GM19193 (cell line): ENCODE results near the gene CCDC80.

Experiments used
- POLR2A ChIP-seq: IDR thresholded peaks from 4 replicates; pipeline ENCODE4 v1.6.1; 2011; ENCODE audit not compliant: insufficient read depth, insufficient read length; ENCODE audit errors: extremely low read depth

Gene CCDC80

GRCh38 chr3:112582244-112582874, 58.6 kb downstream of the CCDC80 start:
- TF ChIP-seq POLR2A: no peak

GRCh38 chr3:112579697-112580096, 61.2 kb downstream of the CCDC80 start:
- no peak for TF ChIP-seq POLR2A

GRCh38 chr3:112579232-112579631, 61.7 kb downstream of the CCDC80 start:
- no peak for TF ChIP-seq POLR2A

- TF ChIP-seq POLR2A: no peak
Measured at GRCh38 chr3:112572701-112573100, 68.2 kb downstream of the CCDC80 start.

- no peak for TF ChIP-seq POLR2A
Measured at GRCh38 chr3:112569265-112569664, 71.7 kb downstream of the CCDC80 start.

- TF ChIP-seq POLR2A: no peak
Measured at GRCh38 chr3:112568642-112569041, 72.3 kb downstream of the CCDC80 start.

- no peak for TF ChIP-seq POLR2A
Measured at GRCh38 chr3:112564940-112565305, 76.0 kb downstream of the CCDC80 start.

GRCh38 chr3:112561734-112562529, 79.0 kb downstream of the CCDC80 start, which contains the start of the genes ATG3 and SLC35A5:
Gene ATG3 (minus strand): TSS chr3:112561962. CDS start chr3:112561528, 434 bp downstream.
Gene SLC35A5 (plus strand): TSS chr3:112562045. CDS start chr3:112563404, 1,359 bp downstream.
- TF ChIP-seq POLR2A: peak; percentile 87

GRCh38 chr3:112561484-112561733, 79.5 kb downstream of the CCDC80 start:
- no peak for TF ChIP-seq POLR2A

GRCh38 chr3:112560721-112561483, 80.0 kb downstream of the CCDC80 start:
- TF ChIP-seq POLR2A: no peak

- TF ChIP-seq POLR2A: no peak
Measured at GRCh38 chr3:112560307-112560706, 80.6 kb downstream of the CCDC80 start.

GRCh38 chr3:112557976-112558375, 83.0 kb downstream of the CCDC80 start:
- no peak for TF ChIP-seq POLR2A

GRCh38 chr3:112555535-112556170, 85.3 kb downstream of the CCDC80 start:
- TF ChIP-seq POLR2A: no peak

- TF ChIP-seq POLR2A: no peak
Measured at GRCh38 chr3:112550859-112551258, 90.1 kb downstream of the CCDC80 start.
